Measurements from ENCODE around the gene TSPAN14. TPM values are rescaled to one million over a fixed set of nuclear protein-coding genes. Genes with fewer than 3 reads are reported as not detected.

Gene TSPAN14
- total and polyA plus RNA-seq, 2 donors (not counting 1 experiment from before 2014, with no cell fraction given), result 12.1 to 50.0 TPM

DNA sequence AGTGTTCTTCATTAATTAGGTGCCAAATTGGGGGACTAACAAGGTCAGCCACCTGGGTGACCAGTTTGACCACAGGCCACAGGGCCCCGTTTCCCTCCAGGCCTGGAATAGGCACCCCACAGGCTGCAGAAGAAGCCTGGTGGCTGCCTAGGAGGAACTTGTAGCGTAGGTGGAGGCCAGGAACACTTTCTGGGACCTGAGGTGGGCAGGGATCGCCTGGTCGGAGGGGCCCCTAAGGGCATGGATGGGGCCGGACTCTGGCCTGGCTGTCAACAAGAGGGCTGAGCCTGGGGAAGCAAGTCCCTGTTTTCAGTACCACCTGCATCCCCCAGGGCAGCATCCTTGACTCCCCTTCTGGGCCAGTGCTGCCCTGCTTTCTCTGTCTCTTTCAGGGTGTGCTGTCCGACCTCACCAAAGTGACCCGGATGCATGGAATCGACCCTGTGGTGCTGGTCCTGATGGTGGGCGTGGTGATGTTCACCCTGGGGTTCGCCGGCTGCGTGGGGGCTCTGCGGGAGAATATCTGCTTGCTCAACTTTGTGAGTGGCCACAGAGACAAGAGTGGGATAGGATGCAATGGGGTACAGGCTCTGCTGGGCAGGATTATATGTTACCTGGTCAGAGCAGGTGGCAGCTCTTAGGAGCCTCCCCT is 52.9 kb downstream of the TSPAN14 start:
- no peaks in the 10 kb centered on the region for H3K9me3 ChIP-seq (ENCODE audit: control insufficient read depth, insufficient read depth, low read depth, low read length)
- no peak overlapping the region for H3K4me3 ChIP-seq (replicated peaks in 1 of 4; ENCODE audit: control extremely low read depth in 1 of 4, insufficient read depth in 1 of 4, low read depth in 3 of 4, low read length in 4 of 4)
- no peak for TF ChIP-seq EZH2 (IDR thresholded peaks at IDR 0.05; ENCODE audit: low read length, missing control alignments)
- TF ChIP-seq, protein P1, sequence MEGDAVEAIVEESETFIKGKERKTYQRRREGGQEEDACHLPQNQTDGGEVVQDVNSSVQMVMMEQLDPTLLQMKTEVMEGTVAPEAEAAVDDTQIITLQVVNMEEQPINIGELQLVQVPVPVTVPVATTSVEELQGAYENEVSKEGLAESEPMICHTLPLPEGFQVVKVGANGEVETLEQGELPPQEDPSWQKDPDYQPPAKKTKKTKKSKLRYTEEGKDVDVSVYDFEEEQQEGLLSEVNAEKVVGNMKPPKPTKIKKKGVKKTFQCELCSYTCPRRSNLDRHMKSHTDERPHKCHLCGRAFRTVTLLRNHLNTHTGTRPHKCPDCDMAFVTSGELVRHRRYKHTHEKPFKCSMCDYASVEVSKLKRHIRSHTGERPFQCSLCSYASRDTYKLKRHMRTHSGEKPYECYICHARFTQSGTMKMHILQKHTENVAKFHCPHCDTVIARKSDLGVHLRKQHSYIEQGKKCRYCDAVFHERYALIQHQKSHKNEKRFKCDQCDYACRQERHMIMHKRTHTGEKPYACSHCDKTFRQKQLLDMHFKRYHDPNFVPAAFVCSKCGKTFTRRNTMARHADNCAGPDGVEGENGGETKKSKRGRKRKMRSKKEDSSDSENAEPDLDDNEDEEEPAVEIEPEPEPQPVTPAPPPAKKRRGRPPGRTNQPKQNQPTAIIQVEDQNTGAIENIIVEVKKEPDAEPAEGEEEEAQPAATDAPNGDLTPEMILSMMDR (conservative IDR thresholded peaks at IDR 0.05 in 1 of 2, IDR thresholded peaks at IDR 0.05 in 1 of 2; ENCODE audit: low read depth in 1 of 2, low read length in 2 of 2), result no peak
- no peaks in the 10 kb centered on the region for H3K27me3 ChIP-seq (ENCODE audit: control insufficient read depth, insufficient read depth, low read length)
- H2AFZ ChIP-seq (ENCODE audit: low read length), result no peak overlapping the region
- DNase-seq (ENCODE audit: low read depth in 2 of 2), result no peak
- H3K4me1 ChIP-seq (ENCODE audit: control insufficient read depth, extremely low read depth, insufficient read depth, low read length), result peaks cover 4% of the 10 kb centered on the region
- no peaks in the 10 kb centered on the region for H3K79me2 ChIP-seq (ENCODE audit: control insufficient read depth, insufficient read depth, low read length)
- no peaks in the 10 kb centered on the region for H4K20me1 ChIP-seq (ENCODE audit: control insufficient read depth, extremely low read depth, insufficient read depth, low read length)
- H3K36me3 ChIP-seq (ENCODE audit: control insufficient read depth, insufficient read depth, low read length), result peaks cover 3% of the 10 kb centered on the region
- H3K9ac ChIP-seq (ENCODE audit: insufficient read depth, low read length), result no peak overlapping the region
- no peak overlapping the region for H3K27ac ChIP-seq (ENCODE audit: insufficient read depth, low read length)
- H3K4me2 ChIP-seq (ENCODE audit: extremely low read depth, insufficient read depth, low read length), result no peak overlapping the region

DNA sequence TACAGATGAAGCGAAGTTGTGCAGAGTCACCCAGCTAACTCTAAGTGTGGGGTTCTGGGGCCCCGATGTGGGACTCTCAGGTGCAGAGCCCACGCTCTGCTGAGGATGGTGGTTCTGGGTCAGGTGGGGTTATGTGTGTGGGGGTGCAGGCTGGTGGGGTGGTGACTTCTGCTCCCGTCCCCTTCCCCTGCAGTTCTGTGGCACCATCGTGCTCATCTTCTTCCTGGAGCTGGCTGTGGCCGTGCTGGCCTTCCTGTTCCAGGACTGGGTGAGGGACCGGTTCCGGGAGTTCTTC is 54.9 kb downstream of the TSPAN14 start:
- TF ChIP-seq, protein P1 (conservative IDR thresholded peaks at IDR 0.05 in 1 of 2, IDR thresholded peaks at IDR 0.05 in 1 of 2; ENCODE audit: low read depth in 1 of 2, low read length in 2 of 2), result no peak
- TF ChIP-seq EZH2 (IDR thresholded peaks at IDR 0.05; ENCODE audit: low read length, missing control alignments), result no peak
- Histone ChIP-seq H3K4me3 (replicated peaks in 1 of 4; ENCODE audit: control extremely low read depth in 1 of 4, insufficient read depth in 1 of 4, low read depth in 3 of 4, low read length in 4 of 4) (no peak overlapping the region), H3K79me2 (ENCODE audit: control insufficient read depth, insufficient read depth, low read length) (no peaks in the 10 kb centered on the region), H3K27ac (ENCODE audit: insufficient read depth, low read length) (no peak overlapping the region), H3K4me2 (ENCODE audit: extremely low read depth, insufficient read depth, low read length) (no peak overlapping the region), H3K27me3 (ENCODE audit: control insufficient read depth, insufficient read depth, low read length) (no peaks in the 10 kb centered on the region), H2AFZ (ENCODE audit: low read length) (no peak overlapping the region), H4K20me1 (ENCODE audit: control insufficient read depth, extremely low read depth, insufficient read depth, low read length) (no peaks in the 10 kb centered on the region), H3K9ac (ENCODE audit: insufficient read depth, low read length) (peak overlapping the region; percentile 8), H3K4me1 (ENCODE audit: control insufficient read depth, extremely low read depth, insufficient read depth, low read length) (peaks cover 4% of the 10 kb centered on the region), H3K36me3 (ENCODE audit: control insufficient read depth, insufficient read depth, low read length) (peaks cover 11% of the 10 kb centered on the region), H3K9me3 (ENCODE audit: control insufficient read depth, insufficient read depth, low read depth, low read length) (no peaks in the 10 kb centered on the region)
- no peak for DNase-seq (ENCODE audit: low read depth in 2 of 2)

- H2AFZ ChIP-seq (ENCODE audit: low read length), result no peak overlapping the region
- H3K79me2 ChIP-seq (ENCODE audit: control insufficient read depth, insufficient read depth, low read length), result no peaks in the 10 kb centered on the region
- H3K4me2 ChIP-seq (ENCODE audit: extremely low read depth, insufficient read depth, low read length), result no peak overlapping the region
- H3K4me3 ChIP-seq (replicated peaks in 1 of 4; ENCODE audit: control extremely low read depth in 1 of 4, insufficient read depth in 1 of 4, low read depth in 3 of 4, low read length in 4 of 4), result no peak overlapping the region
- no peaks in the 10 kb centered on the region for H3K9me3 ChIP-seq (ENCODE audit: control insufficient read depth, insufficient read depth, low read depth, low read length)
- peaks cover 4% of the 10 kb centered on the region for H3K4me1 ChIP-seq (ENCODE audit: control insufficient read depth, extremely low read depth, insufficient read depth, low read length)
- no peaks in the 10 kb centered on the region for H4K20me1 ChIP-seq (ENCODE audit: control insufficient read depth, extremely low read depth, insufficient read depth, low read length)
- H3K27ac ChIP-seq (ENCODE audit: insufficient read depth, low read length), result peak overlapping the region; percentile 6
- H3K9ac ChIP-seq (ENCODE audit: insufficient read depth, low read length), result peak overlapping the region; percentile 8
- TF ChIP-seq, protein P1 (conservative IDR thresholded peaks at IDR 0.05 in 1 of 2, IDR thresholded peaks at IDR 0.05 in 1 of 2; ENCODE audit: low read depth in 1 of 2, low read length in 2 of 2), result no peak
- TF ChIP-seq EZH2 (IDR thresholded peaks at IDR 0.05; ENCODE audit: low read length, missing control alignments), result no peak
- peak; percentile 86 to 90 for DNase-seq (ENCODE audit: low read depth in 2 of 2)
- H3K36me3 ChIP-seq (ENCODE audit: control insufficient read depth, insufficient read depth, low read length), result peaks cover 11% of the 10 kb centered on the region
- no peaks in the 10 kb centered on the region for H3K27me3 ChIP-seq (ENCODE audit: control insufficient read depth, insufficient read depth, low read length)
These were observed 55.5 kb downstream of the TSPAN14 start for GRCh38 chr10:80509403-80510161.
